ES-I3 (cell line): Measurements from ENCODE around the gene CTSA.
"Not testable (repeated sequence)": the region's sequence is repeated elsewhere in the genome, so short reads cannot be mapped to it uniquely, and the experiment has no call there.

Experiments used
- H3K36me3 ChIP-seq: 2 replicates; pipeline ENCODE4 v1.6.1; 2013; ENCODE audit warnings: mild to moderate bottlenecking, low read length, control low read depth, moderate library complexity; ENCODE audit not compliant: insufficient read depth
- H3K4me1 ChIP-seq: 2 replicates; pipeline ENCODE4 v1.6.1; 2013; ENCODE audit warnings: mild to moderate bottlenecking, control low read depth, low read length; ENCODE audit not compliant: insufficient read depth
- H3K9ac ChIP-seq: 2 replicates; pipeline ENCODE4 v1.6.1; 2013; ENCODE audit warnings: low read depth, mild to moderate bottlenecking, low read length, moderate library complexity
- H3K9me3 ChIP-seq: 2 replicates; pipeline ENCODE4 v1.6.1; 2013; ENCODE audit warnings: mild to moderate bottlenecking, low read length, moderate library complexity; ENCODE audit not compliant: control insufficient read depth, insufficient read depth

Gene CTSA

GRCh38 chr20:45857882-45858216 lies 33.3 kb upstream of the CTSA start:
- no peaks in the 10 kb centered on the region for H3K9me3 ChIP-seq
- peaks cover 23% of the 10 kb centered on the region for H3K4me1 ChIP-seq
- H3K36me3 ChIP-seq: no peaks in the 10 kb centered on the region
- peak overlapping the region; percentile 95 for H3K9ac ChIP-seq

GRCh38 chr20:45859916-45860315 lies 31.2 kb upstream of the CTSA start:
- peaks cover 13% of the 10 kb centered on the region for H3K4me1 ChIP-seq
- no peak overlapping the region for H3K9ac ChIP-seq
- no peaks in the 10 kb centered on the region for H3K36me3 ChIP-seq
- H3K9me3 ChIP-seq: no peaks in the 10 kb centered on the region

- H3K9me3 ChIP-seq: no peaks in the 10 kb centered on the region
- peaks cover 10% of the 10 kb centered on the region for H3K4me1 ChIP-seq
- H3K36me3 ChIP-seq: no peaks in the 10 kb centered on the region
- no peak overlapping the region for H3K9ac ChIP-seq
Observed at GRCh38 chr20:45860560-45861220, 30.4 kb upstream of the CTSA start.

- Histone ChIP-seq H3K9ac (no peak overlapping the region), H3K4me1 (peaks cover 10% of the 10 kb centered on the region), H3K36me3 (no peaks in the 10 kb centered on the region), H3K9me3 (no peaks in the 10 kb centered on the region)
Observed at GRCh38 chr20:45861221-45862075, 29.7 kb upstream of the CTSA start.

- Histone ChIP-seq H3K4me1 (peaks cover 5% of the 10 kb centered on the region; the same call in 1 of the 2 replicates), H3K36me3 (no peaks in the 10 kb centered on the region), H3K9me3 (no peaks in the 10 kb centered on the region), H3K9ac (no peak overlapping the region)
Observed at GRCh38 chr20:45863543-45864470, 27.3 kb upstream of the CTSA start.

- no peaks in the 10 kb centered on the region for H3K9me3 ChIP-seq
- no peaks in the 10 kb centered on the region for H3K36me3 ChIP-seq
- no peaks in the 10 kb centered on the region for H3K4me1 ChIP-seq
- no peak overlapping the region for H3K9ac ChIP-seq
Observed at GRCh38 chr20:45866454-45866853, 24.7 kb upstream of the CTSA start.

GRCh38 chr20:45867136-45867818 lies 23.9 kb upstream of the CTSA start:
- Histone ChIP-seq H3K9me3 (no peaks in the 10 kb centered on the region), H3K36me3 (no peaks in the 10 kb centered on the region), H3K9ac (no peak overlapping the region), H3K4me1 (no peaks in the 10 kb centered on the region)

- Histone ChIP-seq H3K36me3 (no peaks in the 10 kb centered on the region), H3K9me3 (no peaks in the 10 kb centered on the region), H3K4me1 (no peaks in the 10 kb centered on the region), H3K9ac (no peak overlapping the region)
Observed at GRCh38 chr20:45867819-45868176, 23.3 kb upstream of the CTSA start.

GRCh38 chr20:45872626-45873025 lies 18.5 kb upstream of the CTSA start:
- H3K9me3 ChIP-seq: no peaks in the 10 kb centered on the region
- no peaks in the 10 kb centered on the region for H3K36me3 ChIP-seq
- H3K9ac ChIP-seq: no peak overlapping the region
- H3K4me1 ChIP-seq: no peaks in the 10 kb centered on the region

- no peaks in the 10 kb centered on the region for H3K9me3 ChIP-seq
- no peaks in the 10 kb centered on the region for H3K4me1 ChIP-seq
- H3K36me3 ChIP-seq: no peaks in the 10 kb centered on the region
- H3K9ac ChIP-seq: no peak overlapping the region
Observed at GRCh38 chr20:45873409-45874103, 17.6 kb upstream of the CTSA start.

GRCh38 chr20:45874104-45874481 lies 17.0 kb upstream of the CTSA start:
- H3K36me3 ChIP-seq, H3K9ac ChIP-seq, H3K9me3 ChIP-seq, H3K4me1 ChIP-seq: not testable (repeated sequence)

GRCh38 chr20:45874576-45874975 lies 16.6 kb upstream of the CTSA start:
- Histone ChIP-seq H3K9me3 (no peaks in the 10 kb centered on the region), H3K4me1 (no peaks in the 10 kb centered on the region), H3K36me3 (no peaks in the 10 kb centered on the region), H3K9ac (no peak overlapping the region)

- Histone ChIP-seq H3K9me3 (no peaks in the 10 kb centered on the region), H3K9ac (no peak overlapping the region), H3K36me3 (peaks cover 3% of the 10 kb centered on the region; the same call in 1 of the 2 replicates), H3K4me1 (no peaks in the 10 kb centered on the region)
Observed at GRCh38 chr20:45878076-45878761, 12.9 kb upstream of the CTSA start.
